Cerebellar cortex (tissue), 1 donor: ENCODE results near the gene ADGRL1.
"Not testable (repeated sequence)": the region's sequence is repeated elsewhere in the genome, so short reads cannot be mapped to it uniquely, and the experiment has no call there.

Source experiments
- DNase-seq: peaks from one replicate; pipeline ENCODE4 v3.0.0-alpha.2; 2015; ENCODE audit warnings: low spot score

ADGRL1 gene

DNA sequence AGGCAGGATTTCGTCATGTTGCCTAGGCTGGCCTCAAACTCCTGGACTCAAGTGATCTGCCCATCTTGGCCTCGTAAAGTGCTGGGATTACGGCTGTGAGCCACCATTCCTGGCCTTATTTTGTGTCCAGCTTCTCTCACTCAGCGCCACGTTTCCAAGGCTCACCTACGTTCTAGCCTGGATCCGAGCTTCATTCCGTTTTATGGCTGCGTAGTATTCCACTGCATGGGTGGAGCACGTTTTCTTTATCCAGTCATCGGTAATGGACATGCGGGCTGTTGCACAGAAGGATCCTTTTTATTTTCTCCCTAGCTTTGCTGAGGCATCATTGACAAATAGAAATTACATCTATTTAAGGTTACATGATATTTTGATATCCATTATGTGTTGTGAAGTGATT, 16.6 kb downstream of the ADGRL1 start:
- no peak for DNase-seq

DNA sequence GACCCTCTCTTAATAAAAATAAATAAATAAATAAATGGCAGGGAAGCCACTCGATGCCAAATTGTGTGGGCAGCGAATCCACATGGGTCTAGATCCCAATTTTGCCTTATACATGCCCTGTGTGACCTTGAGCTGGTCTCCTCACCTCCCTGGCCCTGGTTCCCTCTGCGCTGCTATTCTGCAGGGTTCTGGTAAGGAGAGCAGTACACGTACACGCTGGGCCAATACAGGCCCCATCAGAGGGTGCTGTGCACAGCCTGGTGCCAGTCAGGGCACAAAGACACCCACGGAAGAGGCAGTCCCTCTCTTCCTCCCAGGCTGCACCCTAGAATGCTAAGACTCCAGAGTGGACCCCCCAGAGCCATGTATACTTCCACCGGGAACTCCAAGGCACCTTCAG, 17.9 kb downstream of the ADGRL1 start:
- DNase-seq = not testable (repeated sequence)

DNA sequence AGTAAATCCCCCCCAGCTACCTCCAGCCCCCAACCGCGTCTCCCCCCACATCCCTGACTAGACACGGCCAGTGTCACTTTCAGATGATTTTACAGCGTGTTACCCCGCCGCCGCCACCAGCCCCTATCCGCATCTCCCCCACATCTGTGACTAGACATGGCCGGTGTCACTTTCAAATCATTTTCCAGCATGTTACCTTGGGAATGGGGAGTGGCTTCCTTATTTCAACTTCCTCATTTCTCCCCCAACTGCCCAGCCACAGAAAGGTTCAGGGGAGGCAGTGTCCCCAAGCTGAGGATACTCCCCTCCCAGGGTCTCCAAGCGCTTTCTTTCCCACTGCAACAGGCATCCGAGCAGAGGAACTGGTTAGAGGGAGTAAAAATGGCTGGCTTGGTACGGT, 18.4 kb downstream of the ADGRL1 start:
- DNase-seq = no peak

DNA sequence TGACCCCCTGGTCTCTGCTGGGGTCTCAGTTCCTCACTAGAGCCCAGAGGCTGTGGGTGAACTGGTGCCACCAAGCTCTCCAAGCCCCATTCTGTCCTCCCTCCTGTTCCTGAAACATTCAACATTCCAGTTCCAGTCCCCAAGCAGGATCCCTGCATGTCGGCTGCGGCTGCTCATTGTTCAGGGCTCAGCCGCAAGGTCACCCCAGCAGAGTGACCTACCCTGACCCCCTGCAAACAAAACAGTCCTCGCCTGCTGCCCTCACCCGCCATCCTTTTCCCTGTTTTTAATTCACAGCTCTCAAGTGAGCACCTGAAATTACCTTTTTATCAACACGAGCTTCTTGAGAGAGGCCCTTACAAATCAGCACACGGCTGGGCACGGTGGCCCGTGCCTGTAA, 19.3 kb downstream of the ADGRL1 start:
- DNase-seq = not testable (repeated sequence)

DNA sequence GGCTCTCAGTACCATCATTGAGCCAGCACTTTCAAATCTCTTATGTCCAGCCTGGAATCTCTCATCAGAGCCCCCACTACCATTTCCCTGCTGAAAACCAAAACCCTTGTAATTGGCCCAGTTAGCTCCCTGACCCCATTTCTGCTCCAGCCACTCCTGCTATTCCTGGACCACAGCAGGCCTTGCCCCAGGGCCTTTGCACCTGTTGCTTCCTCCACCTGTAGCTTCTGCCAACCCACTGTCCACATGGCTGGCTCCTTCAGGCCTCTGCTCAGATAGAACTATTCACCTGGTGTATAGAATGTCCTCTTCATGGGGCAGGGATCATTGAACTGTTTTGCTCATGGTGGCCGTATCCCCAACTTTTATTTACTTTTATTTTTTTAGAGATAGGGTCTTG, 20.3 kb downstream of the ADGRL1 start:
- DNase-seq = not testable (repeated sequence)

DNA sequence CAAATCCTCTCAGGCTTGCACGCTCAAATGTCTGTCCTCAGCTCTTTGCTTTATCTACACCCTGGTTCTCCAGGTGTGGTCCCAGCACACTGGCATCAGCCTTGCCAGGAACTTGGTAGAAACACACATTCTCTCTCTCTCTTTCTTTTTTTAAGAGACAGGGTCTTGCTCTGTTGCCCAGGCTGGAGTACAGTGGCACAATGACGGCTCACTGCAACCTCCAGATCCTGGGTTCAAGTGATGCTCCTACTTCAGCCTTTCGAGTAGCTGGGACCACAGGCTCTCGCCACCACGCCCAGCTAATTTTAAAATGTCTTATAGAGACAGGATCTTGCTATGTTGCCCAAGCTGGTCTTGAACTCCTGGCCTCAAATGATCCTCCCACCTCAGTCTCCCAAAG, 20.8 kb downstream of the ADGRL1 start:
- no peak for DNase-seq

DNA sequence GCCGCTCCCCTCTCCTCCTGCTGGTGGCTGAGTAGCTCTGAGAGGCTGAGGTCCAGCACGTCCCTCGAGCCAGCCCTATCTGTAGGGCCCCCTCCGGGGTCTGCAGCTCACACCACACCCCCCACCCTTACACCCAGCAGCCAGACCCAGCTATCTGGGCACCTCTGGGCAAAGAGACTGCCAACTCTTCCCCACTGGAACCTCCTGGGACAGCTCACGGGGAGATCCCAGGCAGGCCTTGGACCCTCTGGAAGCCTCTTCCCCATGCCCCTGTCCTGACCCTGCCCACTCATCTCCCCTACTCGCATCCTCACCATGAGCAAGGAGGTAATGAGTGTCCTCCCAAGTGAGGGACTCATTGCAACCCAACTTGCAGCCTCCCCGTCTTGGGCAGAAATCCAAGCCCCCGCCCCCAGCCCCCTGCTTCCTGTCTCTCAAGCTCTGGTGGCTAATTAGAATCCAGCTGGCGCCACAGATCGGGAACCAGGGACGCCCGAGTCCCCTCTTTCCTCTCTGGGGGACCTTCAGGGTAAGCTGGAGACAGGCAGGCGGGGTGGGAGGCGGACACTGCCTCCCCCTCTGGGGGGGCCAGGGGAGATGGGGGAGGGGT, 22.1 kb downstream of the ADGRL1 start:
- DNase-seq = no peak

DNA sequence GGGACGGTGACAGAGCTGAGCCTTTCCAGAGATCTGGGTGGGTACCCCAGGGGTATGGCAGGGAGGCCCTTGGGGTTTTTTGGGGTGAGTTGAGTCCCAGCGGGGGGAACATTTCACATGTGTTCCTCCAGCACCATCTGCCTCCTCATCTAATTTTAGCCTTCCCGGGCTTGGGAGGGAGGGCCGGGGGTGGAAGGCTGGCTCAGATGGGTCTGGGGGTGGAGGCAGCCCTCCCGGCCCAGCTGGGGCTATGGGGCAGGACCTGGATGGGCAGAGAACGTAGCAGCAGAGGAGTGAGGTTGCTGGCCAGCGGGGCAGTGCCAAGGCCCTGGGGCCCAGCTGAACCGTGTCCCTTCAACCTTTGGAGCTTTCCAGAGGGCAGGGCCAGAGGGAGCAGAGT, 23.5 kb downstream of the ADGRL1 start:
- DNase-seq = peak; percentile 52

DNA sequence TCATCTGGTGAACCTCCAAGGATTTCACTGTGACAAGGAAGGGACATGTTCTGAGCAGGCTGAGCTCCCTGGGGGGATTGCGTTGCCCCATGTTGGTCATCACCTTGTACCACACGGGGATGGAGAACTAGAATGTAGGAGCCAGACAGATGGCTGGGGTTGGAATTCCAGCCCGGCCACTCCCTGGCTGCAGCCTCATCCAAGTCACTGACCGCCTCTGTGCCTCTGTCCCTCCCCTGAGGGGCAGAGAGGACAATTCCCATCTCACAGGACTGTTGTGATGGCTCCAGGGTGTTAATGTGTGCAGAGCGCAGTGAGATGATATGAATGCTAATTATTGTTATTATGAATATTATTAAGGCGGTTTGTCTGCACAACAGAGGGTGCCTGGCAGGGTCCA, 24.1 kb downstream of the ADGRL1 start:
- peak; percentile 78 for DNase-seq

DNA sequence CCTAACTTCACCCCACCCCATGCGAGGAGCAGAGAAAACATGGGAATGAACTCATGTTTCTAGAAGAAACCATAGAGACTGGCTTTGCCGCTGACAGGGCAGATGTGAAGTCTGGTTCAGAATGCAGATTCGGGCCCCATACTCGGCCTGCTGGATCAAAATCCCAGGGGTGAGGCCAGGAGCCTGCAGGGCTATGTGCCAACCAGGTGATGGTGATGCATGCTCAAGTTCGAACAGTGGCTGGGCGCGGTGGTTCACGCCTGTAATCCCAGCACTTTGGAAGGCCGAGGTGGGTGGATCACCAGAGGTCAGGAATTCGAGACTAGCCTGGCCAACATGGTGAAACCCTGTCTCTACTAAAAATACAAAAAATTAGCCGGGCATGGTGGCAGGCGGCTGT, 24.8 kb downstream of the ADGRL1 start:
- DNase-seq = not testable (repeated sequence)

DNA sequence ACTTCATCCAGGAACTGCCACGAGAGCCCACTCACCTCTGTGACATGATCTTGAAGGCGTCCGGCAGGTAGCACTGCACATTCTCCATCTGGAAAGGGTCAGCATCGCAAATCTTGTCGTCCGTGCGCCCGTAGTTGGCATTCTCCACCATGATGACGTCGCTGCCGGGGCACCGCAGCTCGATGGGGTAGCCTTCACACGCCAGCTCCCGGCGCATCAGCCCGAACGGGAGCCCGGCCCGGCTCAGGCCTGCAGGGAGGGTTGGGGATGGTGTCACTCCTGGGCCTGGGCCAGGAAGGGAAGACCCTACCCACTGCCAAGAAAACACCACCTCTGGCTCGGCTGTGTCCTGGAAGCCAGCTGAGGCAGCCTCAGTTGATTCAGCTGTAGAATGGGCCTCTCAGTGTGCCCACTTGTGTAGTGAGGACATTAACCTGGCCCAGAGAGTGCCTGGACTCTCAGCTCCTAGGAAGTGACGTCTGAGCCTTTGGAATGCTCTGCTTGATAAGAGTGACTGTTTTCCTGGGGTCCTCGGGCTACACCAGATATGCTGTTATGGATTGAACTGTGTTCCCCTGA, 28.4 kb downstream of the ADGRL1 start:
- no peak for DNase-seq

DNA sequence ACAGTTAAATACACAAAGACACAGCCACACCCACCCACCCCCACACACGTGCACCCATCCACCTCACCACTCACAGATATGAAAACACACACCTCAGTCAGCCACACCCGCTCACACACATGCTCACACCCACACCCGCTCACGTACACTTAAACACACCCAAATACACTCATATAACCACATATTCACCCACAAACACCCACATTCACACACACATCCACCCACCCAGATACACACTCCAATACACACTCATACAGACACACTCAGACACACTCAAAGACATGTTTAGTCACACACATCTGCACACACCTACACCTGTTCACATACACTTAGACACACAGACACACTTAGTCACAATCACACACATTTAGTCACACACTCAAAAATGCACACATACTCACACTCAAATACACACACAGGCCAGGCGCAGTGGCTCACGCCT, 30.6 kb downstream of the ADGRL1 start:
- no peak for DNase-seq

DNA sequence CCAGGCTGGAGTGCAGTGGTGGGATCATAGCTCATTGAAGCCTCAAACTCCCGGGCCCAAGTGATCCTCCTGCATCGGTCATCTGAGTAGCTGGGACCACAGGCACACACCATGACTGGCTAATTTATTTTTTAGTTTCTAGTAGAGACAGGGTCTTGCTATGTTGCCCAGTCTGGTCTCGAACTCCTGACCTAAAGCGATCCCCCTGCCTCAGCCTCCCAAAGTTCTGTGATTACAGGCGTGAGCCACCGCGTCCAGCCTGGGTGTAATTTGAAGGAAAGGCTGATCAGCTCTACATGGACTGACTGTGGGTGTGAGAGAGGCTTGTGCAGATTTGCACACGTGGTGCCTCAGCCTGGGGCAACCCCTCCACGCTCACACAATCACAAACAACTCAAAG, 31.1 kb downstream of the ADGRL1 start:
- DNase-seq = no peak

DNA sequence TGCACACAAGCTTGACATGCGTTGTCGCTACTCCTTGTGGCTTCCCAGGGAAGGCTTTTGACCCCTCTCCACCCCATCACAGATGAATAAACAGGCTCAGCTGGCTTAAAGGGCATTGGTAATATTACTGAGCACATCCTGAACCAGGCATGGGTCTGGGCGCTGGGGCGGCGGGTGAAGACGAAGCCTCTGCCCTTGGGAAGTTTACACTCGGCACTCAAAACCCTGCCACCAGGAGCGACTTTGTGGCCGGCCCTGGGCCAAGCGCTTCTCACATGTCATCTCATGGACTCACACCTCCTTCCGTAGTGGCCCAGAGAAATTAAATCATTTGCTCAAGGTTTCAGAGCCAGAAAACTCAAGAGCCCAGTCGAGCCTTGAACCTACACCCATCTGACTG, 37.0 kb downstream of the ADGRL1 start:
- DNase-seq = no peak

DNA sequence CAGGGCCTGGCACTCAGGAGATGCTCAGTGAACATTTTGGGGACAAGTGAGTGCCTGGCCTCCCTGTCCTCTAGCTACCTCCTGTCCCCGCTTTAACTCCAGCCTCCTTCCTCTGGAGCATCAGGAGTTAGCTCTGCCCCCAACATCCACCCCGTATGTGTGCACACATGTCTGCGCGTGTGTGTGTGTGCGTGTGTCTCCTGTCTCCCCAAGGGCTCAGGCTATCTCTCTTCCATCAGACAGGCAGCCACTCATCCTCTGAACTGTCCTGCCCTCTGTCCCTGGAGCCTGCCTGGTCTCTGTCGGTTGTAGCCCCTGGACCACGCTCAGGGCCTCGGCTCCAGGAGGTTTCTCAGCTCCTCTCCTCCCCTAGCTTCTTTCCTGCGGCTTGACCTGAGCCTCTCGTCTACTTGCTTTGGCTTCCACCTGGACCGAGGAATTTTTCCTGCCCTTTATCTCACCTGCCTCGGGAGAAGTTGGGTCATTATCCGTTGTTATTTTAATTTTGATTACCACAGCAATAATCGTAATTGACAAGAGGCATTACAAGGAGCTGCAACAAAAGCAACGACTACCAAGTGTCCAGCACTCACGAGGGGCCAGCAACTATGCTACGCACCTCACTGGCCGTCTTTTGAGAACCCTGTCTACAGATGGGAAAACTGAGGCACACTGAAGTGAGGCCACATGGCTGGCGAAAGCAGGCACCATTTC, 37.6 kb downstream of the ADGRL1 start:
- no peak for DNase-seq

DNA sequence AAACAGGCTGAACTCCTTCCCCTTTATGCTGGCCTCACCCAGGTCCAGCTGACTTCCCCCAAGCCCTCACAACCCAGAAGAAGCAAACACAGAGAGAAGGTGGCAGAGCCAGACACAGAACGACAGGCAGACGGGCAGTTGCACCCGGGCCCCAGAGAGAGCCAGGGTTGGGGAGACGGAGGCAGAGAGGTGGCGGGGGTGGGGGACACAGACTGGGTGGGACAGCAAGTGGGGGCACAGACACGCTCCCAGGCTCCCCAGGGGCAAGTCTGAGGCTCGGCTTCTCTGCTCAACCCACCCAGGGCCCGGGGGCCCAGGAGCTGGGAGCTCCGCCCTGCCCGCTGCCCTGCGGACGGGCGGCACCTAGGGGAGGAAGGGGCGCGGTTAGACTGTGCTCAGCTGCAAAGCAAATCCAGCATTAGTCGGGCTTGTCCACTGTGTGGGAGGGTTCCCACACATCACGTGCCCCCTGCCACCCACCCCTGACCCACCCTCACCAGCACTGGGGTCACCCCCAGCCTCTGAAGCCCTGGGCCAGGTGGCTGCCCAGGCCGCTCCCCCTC, 38.3 kb downstream of the ADGRL1 start:
- no peak for DNase-seq

DNA sequence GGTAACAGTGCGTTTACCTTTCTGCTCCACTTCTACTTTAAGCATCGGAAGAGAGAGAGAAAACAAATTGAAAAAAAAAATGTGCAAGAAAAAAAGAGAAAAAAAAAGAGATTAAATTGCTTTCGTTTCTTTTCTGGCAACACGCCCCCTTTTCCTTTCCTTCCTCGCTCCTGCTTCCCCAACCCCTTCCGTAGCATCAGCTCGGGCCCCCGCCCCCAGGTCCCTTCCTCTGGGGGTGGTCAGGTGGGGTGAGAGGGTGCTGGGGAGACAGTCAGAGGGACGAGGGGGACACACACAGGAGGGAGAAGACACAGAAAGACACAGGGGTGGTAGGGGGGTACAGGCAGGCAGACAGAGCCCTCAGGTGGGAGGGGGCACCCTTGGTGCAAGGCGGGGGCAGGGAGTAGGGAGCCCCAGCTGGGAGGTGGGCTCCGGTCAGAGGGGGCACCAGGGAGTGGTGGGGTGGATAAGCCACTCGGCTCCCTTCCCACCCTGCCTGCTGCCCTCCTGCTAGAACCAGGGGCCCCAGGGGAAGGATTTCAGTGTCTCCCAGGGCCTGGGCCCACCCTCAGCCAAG, 38.9 kb downstream of the ADGRL1 start:
- DNase-seq = no peak

DNA sequence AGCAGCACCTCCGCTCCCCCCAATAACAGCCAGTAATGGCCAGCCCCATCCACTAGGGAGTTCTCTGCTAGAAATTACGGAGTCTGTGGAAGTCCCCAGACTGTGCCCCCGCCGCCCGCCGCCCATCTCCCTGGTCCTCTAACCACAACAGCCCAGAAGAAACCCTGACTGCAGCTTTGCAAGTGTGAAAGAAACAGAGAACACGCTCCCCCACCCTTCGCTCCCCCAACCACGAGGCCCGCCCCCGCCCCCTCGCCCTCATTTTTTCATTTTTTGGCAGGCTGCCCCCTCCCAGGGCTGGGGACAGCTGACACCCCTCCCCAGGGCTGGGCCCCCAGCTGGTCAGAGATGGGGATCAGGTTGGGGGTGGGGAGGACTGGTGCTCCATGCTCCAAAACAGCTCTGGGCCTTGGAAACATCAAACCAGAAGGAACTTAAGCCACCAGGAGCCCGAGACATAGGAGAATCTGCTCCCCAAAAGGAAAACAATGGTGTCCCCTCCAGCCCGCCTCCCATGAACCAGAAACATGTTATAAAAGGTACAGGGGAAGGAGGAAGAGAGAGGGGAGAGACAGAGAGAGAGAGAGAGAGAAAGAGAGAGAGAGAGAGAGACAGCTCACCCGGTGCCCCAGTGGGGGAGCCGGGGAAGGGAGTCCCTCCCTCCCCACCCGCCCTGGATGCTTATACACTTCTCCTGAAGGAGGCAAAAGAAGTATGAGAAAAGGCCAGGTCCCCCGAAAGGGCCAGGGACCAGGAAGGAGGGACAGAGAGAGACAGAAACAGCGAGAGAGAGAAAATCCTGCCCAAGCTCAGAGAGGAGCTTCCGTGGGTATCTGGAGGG, 39.8 kb downstream of the ADGRL1 start:
- no peak for DNase-seq

DNA sequence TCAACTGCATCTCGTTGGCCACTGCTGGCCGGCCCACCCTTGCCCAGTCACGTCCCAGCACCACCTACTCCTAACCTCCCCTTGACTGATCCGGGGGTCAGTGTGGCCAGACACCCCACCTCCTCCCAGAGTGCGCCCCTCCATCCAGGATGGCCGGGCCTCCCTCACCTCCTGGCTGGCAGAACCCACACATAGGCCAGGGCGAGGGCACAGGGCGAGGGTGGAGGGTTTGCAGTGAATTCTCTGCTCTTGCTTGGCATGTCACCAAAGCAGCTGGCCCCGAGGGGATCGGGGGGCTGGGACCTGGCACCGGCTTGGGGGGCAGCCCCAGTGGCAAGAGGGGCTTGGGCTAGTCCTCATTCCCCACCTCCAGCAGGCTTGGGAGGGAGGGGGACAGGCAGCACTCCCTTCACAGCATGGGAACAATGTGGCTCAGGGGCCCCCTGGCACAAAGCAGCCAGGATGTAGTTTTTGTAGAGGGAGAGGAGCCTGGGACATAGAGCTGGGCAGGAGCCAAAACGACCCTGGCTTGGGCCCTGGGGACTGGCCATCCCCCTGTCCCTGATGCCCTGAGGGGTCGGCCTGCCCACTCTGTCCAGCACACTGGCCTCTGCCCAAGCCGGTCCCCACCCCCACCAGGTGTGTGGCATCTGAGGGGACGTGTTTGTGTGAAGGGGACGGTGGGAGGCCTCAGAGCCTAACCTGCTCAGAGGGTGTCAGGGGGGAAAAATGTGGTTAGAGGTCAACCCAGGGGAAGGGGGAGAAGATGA, 41.1 kb downstream of the ADGRL1 start:
- no peak for DNase-seq

DNA sequence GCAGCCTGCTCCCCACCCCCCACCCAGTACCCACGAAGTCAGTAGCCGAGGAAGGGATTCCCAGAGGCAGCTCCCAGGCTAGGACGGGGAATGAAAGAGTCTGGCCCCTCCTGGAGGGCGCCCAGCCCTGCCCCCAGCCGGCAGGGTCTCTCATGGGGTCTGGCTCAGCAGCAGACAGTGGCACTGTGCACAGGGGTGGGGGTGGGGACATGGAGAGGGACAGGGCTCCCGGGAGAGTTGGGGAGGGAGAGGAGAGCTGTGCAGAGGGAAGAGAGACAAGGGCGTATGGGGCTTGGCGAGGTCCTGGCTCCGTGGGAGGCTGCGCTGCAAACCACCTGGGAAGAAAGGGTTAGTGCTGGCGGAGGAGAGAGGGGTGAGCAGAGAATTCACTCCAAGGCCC, 41.9 kb downstream of the ADGRL1 start:
- no peak for DNase-seq

DNA sequence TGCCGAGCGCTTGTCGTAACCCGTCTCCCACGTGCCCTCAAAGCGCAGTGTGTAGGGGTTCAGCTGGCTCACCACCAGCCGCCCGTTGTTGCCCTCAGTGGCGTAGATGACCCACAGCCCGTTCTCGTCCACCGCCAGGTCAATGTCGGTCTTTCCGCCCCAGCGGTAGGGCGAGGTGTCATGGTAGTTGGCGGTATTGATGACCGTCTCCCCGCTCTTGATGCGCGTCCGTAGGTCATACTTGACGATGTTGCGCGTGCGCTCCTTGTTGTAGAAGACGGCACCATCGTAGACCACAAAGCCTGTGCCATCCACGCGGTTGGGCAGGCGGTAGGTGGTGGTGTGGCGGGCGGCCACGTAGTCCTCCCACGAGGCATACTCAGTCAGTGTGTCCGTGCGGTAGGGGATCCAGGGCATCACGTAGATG, 43.1 kb downstream of the ADGRL1 start:
- DNase-seq = no peak
